Gastroesophageal sphincter (tissue), 4 donors: ENCODE data around the gene TRIM17. TPM values are rescaled to one million over a fixed set of nuclear protein-coding genes. Genes with fewer than 3 reads are reported as not detected.

ENCODE experiments used
- ATAC-seq: fragments of 150-250 bp; one replicate; pipeline ENCODE4 v1.9.1; 2016; ENCODE audit warnings: mild to moderate bottlenecking, moderate library complexity
- H3K27ac ChIP-seq, 4 donors: fragments of 200-600 bp; sonication (generic) in 3 of 4; 1 replicate in 3 of 4; 2 replicates in 1 of 4; pipeline ENCODE4 v1.5.1; 2016 to 2019
- H3K27me3 ChIP-seq: fragments of 200-600 bp; sonication (generic); one replicate; pipeline ENCODE4 v1.5.1; 2019
- H3K36me3 ChIP-seq, 2 donors: fragments of 200-600 bp; sonication (generic); one replicate each; pipeline ENCODE4 v1.5.1; 2019; ENCODE audit warnings: control low read depth in 1 of 2
- H3K4me1 ChIP-seq, 3 donors: fragments of 200-600 bp; sonication (generic); 1 replicate in 2 of 3; 2 replicates in 1 of 3; pipeline ENCODE4 v1.5.1; 2016 to 2019; ENCODE audit warnings: control low read depth in 2 of 3
- H3K4me3 ChIP-seq, 2 donors: fragments of 200-600 bp; sonication (generic); one replicate each; pipeline ENCODE4 v1.5.1; 2019; ENCODE audit warnings: mild to moderate bottlenecking in 1 of 2, moderate library complexity in 1 of 2
- H3K9me3 ChIP-seq, 3 donors: fragments of 200-600 bp; sonication (generic); one replicate each; pipeline ENCODE4 v1.5.1; 2017 to 2019; ENCODE audit warnings: control low read depth in 2 of 3
- CTCF ChIP-seq, 4 experiments: fragments of 200-600 bp in 2 of 4; fragments of 450-650 bp in 2 of 4; sonication (generic) in 1 of 4; IDR thresholded peaks; one replicate each; pipeline ENCODE4 v1.5.1; 2017 to 2019; ENCODE audit warnings: antibody characterized with exemption in 4 of 4, mild to moderate bottlenecking in 2 of 4, moderate library complexity in 2 of 4
- EP300 ChIP-seq: sonication (generic); formaldehyde crosslinking; IDR thresholded peaks from one replicate; pipeline ENCODE4 v1.6.1; 2017; ENCODE audit warnings: antibody characterized with exemption, mild to moderate bottlenecking
- POLR2A ChIP-seq, 2 donors: fragments of 450-650 bp; IDR thresholded peaks; one replicate each; pipeline ENCODE4 v1.6.1; 2017; ENCODE audit warnings: antibody characterized with exemption in 2 of 2, mild to moderate bottlenecking in 2 of 2, moderate library complexity in 1 of 2
- POLR2AphosphoS5 ChIP-seq: sonication (generic); formaldehyde crosslinking; IDR thresholded peaks from one replicate; pipeline ENCODE4 v1.6.1; 2017; ENCODE audit warnings: antibody characterized with exemption
- WGBS, 2 donors: methylation state at CpG; one replicate each; pipeline ENCODE4 v1.1.5; 2018; ENCODE audit warnings: low coverage in 1 of 2; 5-methylcytosine and 5-hydroxymethylcytosine counted together
- total RNA-seq, 4 donors: library from RNA; depleted of rRNA; stranded (reverse); fragments of >200 nt; gene quantifications; one replicate each; pipeline ENCODE4 v1.1.0, GENCODE V29; 2016

TRIM17 gene
- total RNA-seq, 4 donors from 2014 or later, result not detected

- TF ChIP-seq CTCF (IDR thresholded peaks at IDR 0.05), result no peak
- no peak for TF ChIP-seq POLR2A (IDR thresholded peaks at IDR 0.05)
- no peak for TF ChIP-seq POLR2AphosphoS5
- TF ChIP-seq EP300, result no peak
- Histone ChIP-seq H3K27ac (no peak overlapping the region), H3K27me3 (peaks cover 39% of the 10 kb centered on the region), H3K36me3 (no peaks in the 10 kb centered on the region), H3K9me3 (peaks cover 0 to 4% (median 0%) of the 10 kb centered on the region in 3 donors), H3K4me3 (no peak overlapping the region), H3K4me1 (no peaks in the 10 kb centered on the region)
- WGBS, 2 donors, result 96 to 100% methylated on average over 4 to 29 of the region's 62 CpGs
- no peak for ATAC-seq
Measured at GRCh38 chr1:228424685-228425660, 8.3 kb upstream of the TRIM17 start.

- Histone ChIP-seq H3K36me3 (no peaks in the 10 kb centered on the region), H3K4me3 (no peak overlapping the region), H3K27me3 (peaks cover 39% of the 10 kb centered on the region), H3K9me3 (peaks cover 0 to 4% (median 0%) of the 10 kb centered on the region in 3 donors), H3K4me1 (no peaks in the 10 kb centered on the region), H3K27ac (no peak overlapping the region)
- TF ChIP-seq POLR2A (IDR thresholded peaks at IDR 0.05), result no peak
- no peak for TF ChIP-seq POLR2AphosphoS5
- TF ChIP-seq EP300, result no peak
- TF ChIP-seq CTCF (IDR thresholded peaks at IDR 0.05), result no peak
- ATAC-seq, result no peak
- WGBS, 2 donors, result 80 to 83% methylated on average over 1 to 3 of the region's 7 CpGs
Measured at GRCh38 chr1:228423404-228424053, 6.9 kb upstream of the TRIM17 start.

GRCh38 chr1:228420968-228421826, 4.5 kb upstream of the TRIM17 start:
- Histone ChIP-seq H3K9me3 (peaks cover 0 to 4% (median 0%) of the 10 kb centered on the region in 3 donors), H3K27me3 (peaks cover 61% of the 10 kb centered on the region), H3K27ac (no peak overlapping the region), H3K4me1 (peaks cover 2 to 14% (median 5%) of the 10 kb centered on the region in 3 donors), H3K4me3 (no peak overlapping the region), H3K36me3 (no peaks in the 10 kb centered on the region)
- ATAC-seq, result no peak
- TF ChIP-seq EP300 (no peak), POLR2A (IDR thresholded peaks at IDR 0.05) (no peak), POLR2AphosphoS5 (no peak), CTCF (IDR thresholded peaks at IDR 0.05) (no peak)
- 83 to 89% methylated on average over 4 to 7 of the region's 7 CpGs for WGBS, 2 donors

- no peaks in the 10 kb centered on the region for H3K36me3 ChIP-seq
- peaks cover 0 to 4% (median 0%) of the 10 kb centered on the region in 3 donors for H3K9me3 ChIP-seq
- 38 to 62% methylated on average over 1 to 2 of the region's 7 CpGs for WGBS, 2 donors
- H3K27ac ChIP-seq, result no peak overlapping the region
- H3K4me3 ChIP-seq, result no peak overlapping the region
- H3K4me1 ChIP-seq, result peaks cover 3 to 24% (median 7%) of the 10 kb centered on the region in 3 donors
- TF ChIP-seq CTCF (IDR thresholded peaks at IDR 0.05) (no peak), POLR2A (IDR thresholded peaks at IDR 0.05) (no peak), POLR2AphosphoS5 (no peak), EP300 (no peak)
- H3K27me3 ChIP-seq, result peaks cover 76% of the 10 kb centered on the region
- no peak for ATAC-seq
Measured at GRCh38 chr1:228417483-228418203, 982 bp upstream of the TRIM17 start.
